ENCODE results near the gene AVL9. TPM values are rescaled to one million over a fixed set of nuclear protein-coding genes. Genes with fewer than 3 reads are reported as not detected.
A peak's percentile ranks its signal among the peaks of the same experiment; 100 is the strongest.

Gene AVL9
- total and polyA plus RNA-seq, 9 of the 15 experiments (the other 6 are each of a cell fraction or from before 2014, with no cell fraction given), result 6.4 to 66.2 (median 30.1) TPM

DNA sequence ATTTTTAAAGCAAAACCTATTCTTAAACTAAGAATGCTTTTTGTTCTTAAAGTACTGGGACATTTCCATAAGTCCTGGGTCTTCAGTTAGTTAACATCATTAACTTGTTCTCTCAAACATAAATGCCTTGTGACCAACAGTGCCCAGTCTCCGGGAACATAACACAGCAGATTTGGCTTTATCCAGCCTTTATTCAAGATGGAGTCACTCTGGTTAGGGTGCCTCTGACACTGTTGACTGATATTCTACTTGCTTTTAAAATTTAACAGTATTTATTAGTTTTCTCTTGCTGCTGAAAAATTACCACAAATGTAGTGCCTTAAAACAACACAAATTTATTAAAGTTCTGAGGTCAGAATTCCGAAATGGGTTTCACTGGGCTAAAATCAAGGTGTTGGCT is 44.1 kb downstream of the AVL9 start:
- BruUV-seq (replicated peaks), result no TSS peak
- DNase-seq (ENCODE audit: extremely low read depth in 1 of 4, low spot score in 3 of 4) (no peak), FAIRE-seq (no peak), ATAC-seq (no peak)
- Histone ChIP-seq H3K4me1 (replicated peaks in 1 of 2; ENCODE audit: control insufficient read depth in 2 of 2, insufficient read depth in 2 of 2, low read length in 2 of 2) (peaks cover 0 to 4% of the 10 kb centered on the region in 2 experiments; a peak in 2 of 5 replicates), H3K27ac (ENCODE audit: extremely low read depth, low read depth, low read length) (peak overlapping the region; percentile 14; the same call in 1 of the 3 replicates), H2AFZ (ENCODE audit: low read depth, low read length) (no peak overlapping the region), H4K20me1 (replicated peaks; ENCODE audit: control insufficient read depth, insufficient read depth, low read length) (no peaks in the 10 kb centered on the region), H3K4me2 (ENCODE audit: insufficient read depth, low read length) (no peak overlapping the region), H3K9me3 (replicated peaks; ENCODE audit: control insufficient read depth, insufficient read depth, low read depth, low read length) (no peaks in the 10 kb centered on the region), H3K9ac (ENCODE audit: insufficient read depth in 1 of 2, low read depth in 2 of 2, low read length in 2 of 2) (no peak overlapping the region), H3K9me1 (ENCODE audit: control insufficient read depth, insufficient read depth, low read length) (no peaks in the 10 kb centered on the region), H3K4me3 (no peak overlapping the region), H3K27me3 (ENCODE audit: control insufficient read depth in 2 of 2, insufficient read depth in 2 of 2, low read length in 2 of 2) (no peaks in the 10 kb centered on the region), H3K79me2 (ENCODE audit: control insufficient read depth, insufficient read depth, low read length) (peaks cover 55% of the 10 kb centered on the region), H3K36me3 (ENCODE audit: control insufficient read depth, insufficient read depth, low read length) (peaks cover 18% of the 10 kb centered on the region; the same call in 2 of the 3 replicates)
- 91% methylated on average over 2 of the region's 2 CpGs for WGBS (ENCODE audit: insufficient coverage, low coverage, missing lambda C conversion rate)
- intact Hi-C loops (cut with micrococcal nuclease) (no loop called here), in situ Hi-C loops (cut with MboI) (no loop called here)
- POLR2A ChIA-PET, result no interaction called here
- CTCF ChIA-PET (ENCODE audit: low intra/inter-chr PET ratio), result no interaction called here
- TF ChIP-seq, protein P1, sequence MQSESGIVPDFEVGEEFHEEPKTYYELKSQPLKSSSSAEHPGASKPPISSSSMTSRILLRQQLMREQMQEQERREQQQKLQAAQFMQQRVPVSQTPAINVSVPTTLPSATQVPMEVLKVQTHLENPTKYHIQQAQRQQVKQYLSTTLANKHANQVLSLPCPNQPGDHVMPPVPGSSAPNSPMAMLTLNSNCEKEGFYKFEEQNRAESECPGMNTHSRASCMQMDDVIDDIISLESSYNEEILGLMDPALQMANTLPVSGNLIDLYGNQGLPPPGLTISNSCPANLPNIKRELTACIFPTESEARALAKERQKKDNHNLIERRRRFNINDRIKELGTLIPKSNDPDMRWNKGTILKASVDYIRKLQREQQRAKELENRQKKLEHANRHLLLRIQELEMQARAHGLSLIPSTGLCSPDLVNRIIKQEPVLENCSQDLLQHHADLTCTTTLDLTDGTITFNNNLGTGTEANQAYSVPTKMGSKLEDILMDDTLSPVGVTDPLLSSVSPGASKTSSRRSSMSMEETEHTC (IDR thresholded peaks at IDR 0.05), result no peak
- TF ChIP-seq SMARCE1 (IDR thresholded peaks at IDR 0.05) (no peak), ETS2 (tag; IDR thresholded peaks at IDR 0.05; ENCODE audit: borderline replicate concordance, poor library complexity, severe bottlenecking) (no peak), MEF2D (tag; conservative IDR thresholded peaks at IDR 0.05; ENCODE audit: low read depth) (peak; percentile 69; the same call in 1 of the 2 replicates), ADNP (tag; IDR thresholded peaks at IDR 0.05) (no peak), CBFA2T2 (conservative IDR thresholded peaks at IDR 0.05) (no peak), MECOM (CRISPR knock-in tag; IDR thresholded peaks at IDR 0.05) (peak; percentile 83; the same call in 1 of the 2 replicates), SIN3B (IDR thresholded peaks at IDR 0.05; ENCODE audit: low read depth) (no peak), EHMT2 (IDR thresholded peaks at IDR 0.05) (no peak), ZNF644 (tag; IDR thresholded peaks at IDR 0.05; ENCODE audit: low read depth) (0 out of 2 replicates have a peak, but pooled peaks have one; percentile 65), TEAD2 (tag; IDR thresholded peaks at IDR 0.05) (peak; percentile 49; the same call in 1 of the 2 replicates), DMBX1 (CRISPR knock-in tag; IDR thresholded peaks at IDR 0.05; ENCODE audit: borderline replicate concordance) (peak; percentile 88)
- TF ChIP-seq, protein P2, sequence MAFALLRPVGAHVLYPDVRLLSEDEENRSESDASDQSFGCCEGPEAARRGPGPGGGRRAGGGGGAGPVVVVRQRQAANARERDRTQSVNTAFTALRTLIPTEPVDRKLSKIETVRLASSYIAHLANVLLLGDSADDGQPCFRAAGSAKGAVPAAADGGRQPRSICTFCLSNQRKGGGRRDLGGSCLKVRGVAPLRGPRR (CRISPR knock-in tag; IDR thresholded peaks at IDR 0.05), result no peak
- TF ChIP-seq, protein P3, sequence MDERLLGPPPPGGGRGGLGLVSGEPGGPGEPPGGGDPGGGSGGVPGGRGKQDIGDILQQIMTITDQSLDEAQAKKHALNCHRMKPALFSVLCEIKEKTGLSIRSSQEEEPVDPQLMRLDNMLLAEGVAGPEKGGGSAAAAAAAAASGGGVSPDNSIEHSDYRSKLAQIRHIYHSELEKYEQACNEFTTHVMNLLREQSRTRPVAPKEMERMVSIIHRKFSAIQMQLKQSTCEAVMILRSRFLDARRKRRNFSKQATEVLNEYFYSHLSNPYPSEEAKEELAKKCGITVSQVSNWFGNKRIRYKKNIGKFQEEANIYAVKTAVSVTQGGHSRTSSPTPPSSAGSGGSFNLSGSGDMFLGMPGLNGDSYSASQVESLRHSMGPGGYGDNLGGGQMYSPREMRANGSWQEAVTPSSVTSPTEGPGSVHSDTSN (CRISPR knock-in tag; IDR thresholded peaks at IDR 0.05; ENCODE audit: low read depth), result no peak
- TF ChIP-seq, protein P3 (tag; conservative IDR thresholded peaks at IDR 0.05; ENCODE audit: low read depth), result 0 out of 2 replicates have a peak, but pooled peaks have one; percentile 13
- TF ChIP-seq, protein P4, sequence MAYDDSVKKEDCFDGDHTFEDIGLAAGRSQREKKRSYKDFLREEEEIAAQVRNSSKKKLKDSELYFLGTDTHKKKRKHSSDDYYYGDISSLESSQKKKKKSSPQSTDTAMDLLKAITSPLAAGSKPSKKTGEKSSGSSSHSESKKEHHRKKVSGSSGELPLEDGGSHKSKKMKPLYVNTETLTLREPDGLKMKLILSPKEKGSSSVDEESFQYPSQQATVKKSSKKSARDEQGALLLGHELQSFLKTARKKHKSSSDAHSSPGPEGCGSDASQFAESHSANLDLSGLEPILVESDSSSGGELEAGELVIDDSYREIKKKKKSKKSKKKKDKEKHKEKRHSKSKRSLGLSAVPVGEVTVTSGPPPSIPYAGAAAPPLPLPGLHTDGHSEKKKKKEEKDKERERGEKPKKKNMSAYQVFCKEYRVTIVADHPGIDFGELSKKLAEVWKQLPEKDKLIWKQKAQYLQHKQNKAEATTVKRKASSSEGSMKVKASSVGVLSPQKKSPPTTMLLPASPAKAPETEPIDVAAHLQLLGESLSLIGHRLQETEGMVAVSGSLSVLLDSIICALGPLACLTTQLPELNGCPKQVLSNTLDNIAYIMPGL (CRISPR knock-in tag; IDR thresholded peaks at IDR 0.05), result no peak
- TF ChIP-seq, protein P5, sequence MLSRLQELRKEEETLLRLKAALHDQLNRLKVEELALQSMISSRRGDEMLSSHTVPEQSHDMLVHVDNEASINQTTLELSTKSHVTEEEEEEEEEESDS (CRISPR knock-in tag; IDR thresholded peaks at IDR 0.05), result 0 out of 2 replicates have a peak, but pooled peaks have one; percentile 20

Data from K562 (cell line).